Chondrocyte (in vitro differentiated cells): ENCODE measurements around the gene CD300C. TPM values are rescaled to one million over a fixed set of nuclear protein-coding genes. Genes with fewer than 3 reads are reported as not detected.

Experiments
- DNase-seq: peaks from one replicate; pipeline ENCODE4 v3.0.0; 2021; ENCODE audit warnings: mixed read lengths, low spot score
- H3K27ac Mint-ChIP-seq: one replicate; pipeline ENCODE4 v1.8.0; 2021; ENCODE audit warnings: mild to moderate bottlenecking, moderate library complexity, mixed read lengths; ENCODE audit not compliant: unreplicated experiment
- H3K27me3 Mint-ChIP-seq: 2 replicates; pipeline ENCODE4 v1.8.0; 2021; ENCODE audit warnings: low read depth, mixed read lengths
- H3K36me3 Mint-ChIP-seq: 2 replicates; pipeline ENCODE4 v1.8.0; 2021; ENCODE audit warnings: low read depth, mixed read lengths
- H3K4me1 Mint-ChIP-seq: 2 replicates; pipeline ENCODE4 v1.8.0; 2021; ENCODE audit warnings: low read depth, mild to moderate bottlenecking, mixed read lengths
- H3K4me3 Mint-ChIP-seq: one replicate; pipeline ENCODE4 v1.8.0; 2021; ENCODE audit warnings: mild to moderate bottlenecking, moderate library complexity, mixed read lengths; ENCODE audit not compliant: unreplicated experiment
- H3K9me3 Mint-ChIP-seq: 2 replicates; pipeline ENCODE4 v1.8.0; 2021; ENCODE audit warnings: low read depth, mixed read lengths
- CTCF ChIP-seq: fragments of 200-600 bp; sonication (generic); IDR thresholded peaks from 2 replicates; pipeline ENCODE4 v1.5.0; 2021; ENCODE audit warnings: antibody characterized with exemption, mild to moderate bottlenecking, moderate library complexity
- total RNA-seq: library from RNA; stranded (reverse); gene quantifications from 3 replicates; pipeline ENCODE4 v1.2.1, GENCODE V29; 2021

The CD300C gene
- total RNA-seq, 1 donor from 2014 or later: not detected

- H3K27ac Mint-ChIP-seq: no peak overlapping the region
These were observed 52.5 kb downstream of the CD300C start for GRCh38 chr17:74493331-74493833.

GRCh38 chr17:74491626-74492025 is 54.3 kb downstream of the CD300C start:
- no peak overlapping the region for H3K4me3 Mint-ChIP-seq
- no peak for DNase-seq

More at GRCh38 chr17:74493331-74493833, 52.5 kb downstream of the CD300C start:
- H3K4me1 Mint-ChIP-seq: no peaks in the 10 kb centered on the region
- H3K36me3 Mint-ChIP-seq: no peaks in the 10 kb centered on the region
- no peak for DNase-seq
- peaks cover 39% of the 10 kb centered on the region for H3K27me3 Mint-ChIP-seq
- no peaks in the 10 kb centered on the region for H3K9me3 Mint-ChIP-seq
- H3K4me3 Mint-ChIP-seq: no peak overlapping the region
- TF ChIP-seq CTCF: peak; percentile 90

More at GRCh38 chr17:74491626-74492025, 54.3 kb downstream of the CD300C start:
- H3K9me3 Mint-ChIP-seq: no peaks in the 10 kb centered on the region
- no peaks in the 10 kb centered on the region for H3K36me3 Mint-ChIP-seq
- H3K4me1 Mint-ChIP-seq: no peaks in the 10 kb centered on the region
- peaks cover 42% of the 10 kb centered on the region for H3K27me3 Mint-ChIP-seq
- TF ChIP-seq CTCF: no peak
- no peak overlapping the region for H3K27ac Mint-ChIP-seq

Other genes with a start within 250 kb of the CD300C start
- not detected in 3 replicates for gene KIF19, start 219.9 kb downstream of the CD300C start, total RNA-seq
- not detected in 3 replicates for gene BTBD17, start 184.2 kb downstream of the CD300C start, total RNA-seq
- not detected in 3 replicates for gene GPR142, start 178.6 kb downstream of the CD300C start, total RNA-seq
- 18.0 to 47.8 TPM (median 47.0 TPM) in 3 replicates for gene GPRC5C, start 114.0 kb downstream of the CD300C start, total RNA-seq
- not detected in 3 replicates for gene CD300A, start 79.5 kb downstream of the CD300C start, total RNA-seq
- not detected in 3 replicates for gene CD300LB, start 14.6 kb downstream of the CD300C start, total RNA-seq
- gene CD300H, start 21.4 kb upstream of the CD300C start, total RNA-seq: not detected in 3 replicates
- not detected in 3 replicates for gene CD300LD, start 46.2 kb upstream of the CD300C start, total RNA-seq
- not detected in 3 replicates for gene CD300E, start 77.6 kb upstream of the CD300C start, total RNA-seq
- not detected in 3 replicates for gene CD300LF, start 166.8 kb upstream of the CD300C start, total RNA-seq
- gene RAB37, start 191.1 kb upstream of the CD300C start, total RNA-seq: 0.15 TPM in 1 of 3 replicates, not detected in the others
- 98.7 to 108 TPM (median 98.7 TPM) in 3 replicates for gene NHERF1, start 202.5 kb upstream of the CD300C start, total RNA-seq
- gene NAT9, start 230.2 kb upstream of the CD300C start, total RNA-seq: 46.8 to 48.9 TPM (median 47.4 TPM) in 3 replicates